ENCODE data around the gene SAFB. TPM values are rescaled to one million over a fixed set of nuclear protein-coding genes. Genes with fewer than 3 reads are reported as not detected.

Gene SAFB
- total and polyA plus RNA-seq, 2 of the 13 experiments (the other 11 are each of a cell fraction or from before 2014, with no cell fraction given), result 21.0 to 28.4 TPM

DNA sequence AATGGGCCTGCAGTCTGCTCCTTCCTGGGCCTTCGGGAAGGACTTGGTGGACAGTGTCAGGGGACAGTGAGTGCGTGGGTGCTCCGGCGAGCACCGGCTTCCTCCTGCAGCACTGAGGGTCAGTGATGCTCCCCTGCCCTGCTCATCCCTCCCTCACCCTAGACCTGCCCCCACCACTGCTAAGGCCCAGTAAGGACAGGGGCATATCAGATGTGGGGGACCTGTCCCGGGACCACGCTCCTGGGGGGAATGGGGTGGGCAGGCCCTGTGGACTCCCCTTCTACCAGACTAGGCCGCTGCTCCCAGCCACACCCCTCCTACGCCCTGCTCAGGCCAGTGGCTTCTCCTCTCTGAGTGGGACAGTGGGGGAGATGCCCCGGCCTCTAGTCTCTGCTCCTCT, 54.3 kb downstream of the SAFB start (continued):
- TF ChIP-seq, protein P1, sequence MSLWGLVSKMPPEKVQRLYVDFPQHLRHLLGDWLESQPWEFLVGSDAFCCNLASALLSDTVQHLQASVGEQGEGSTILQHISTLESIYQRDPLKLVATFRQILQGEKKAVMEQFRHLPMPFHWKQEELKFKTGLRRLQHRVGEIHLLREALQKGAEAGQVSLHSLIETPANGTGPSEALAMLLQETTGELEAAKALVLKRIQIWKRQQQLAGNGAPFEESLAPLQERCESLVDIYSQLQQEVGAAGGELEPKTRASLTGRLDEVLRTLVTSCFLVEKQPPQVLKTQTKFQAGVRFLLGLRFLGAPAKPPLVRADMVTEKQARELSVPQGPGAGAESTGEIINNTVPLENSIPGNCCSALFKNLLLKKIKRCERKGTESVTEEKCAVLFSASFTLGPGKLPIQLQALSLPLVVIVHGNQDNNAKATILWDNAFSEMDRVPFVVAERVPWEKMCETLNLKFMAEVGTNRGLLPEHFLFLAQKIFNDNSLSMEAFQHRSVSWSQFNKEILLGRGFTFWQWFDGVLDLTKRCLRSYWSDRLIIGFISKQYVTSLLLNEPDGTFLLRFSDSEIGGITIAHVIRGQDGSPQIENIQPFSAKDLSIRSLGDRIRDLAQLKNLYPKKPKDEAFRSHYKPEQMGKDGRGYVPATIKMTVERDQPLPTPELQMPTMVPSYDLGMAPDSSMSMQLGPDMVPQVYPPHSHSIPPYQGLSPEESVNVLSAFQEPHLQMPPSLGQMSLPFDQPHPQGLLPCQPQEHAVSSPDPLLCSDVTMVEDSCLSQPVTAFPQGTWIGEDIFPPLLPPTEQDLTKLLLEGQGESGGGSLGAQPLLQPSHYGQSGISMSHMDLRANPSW (CRISPR knock-in tag; IDR thresholded peaks at IDR 0.05; ENCODE audit: borderline replicate concordance), result no peak

GRCh38 chr19:5677580-5677979, 54.7 kb downstream of the SAFB start:
- in situ Hi-C loops (cut with HindIII; ENCODE audit: extremely low pct_ligation_motif_present, low pct_unique_long_range_greater_than_20kb) (no loop called here), intact Hi-C loops (cut with micrococcal nuclease; ENCODE audit: unreplicated experiment) (no loop called here)
- DNase-seq (ENCODE audit: low spot score) (no peak), ATAC-seq (no peak), FAIRE-seq (no peak)
- ChIA-PET CTCF (ENCODE audit: low intra/inter-chr PET ratio, low total read pairs) (no interaction called here), POLR2A (interaction anchor here (1.5 kb wide), 1 partner anchor 55 kb away, joined by 4 read pairs; the partner anchor contains the start of genes SAFB and SAFB2)
- no peaks in the 10 kb centered on the region for H4K20me1 ChIP-seq (ENCODE audit: insufficient read depth, low read length)
- H3K4me2 ChIP-seq (ENCODE audit: low read depth, low read length), result no peak overlapping the region
- H3K9ac ChIP-seq (ENCODE audit: insufficient read depth, low read depth, low read length), result no peak overlapping the region
- H3K27ac ChIP-seq (ENCODE audit: extremely low read length, insufficient read depth, low read length), result no peak overlapping the region
- no peaks in the 10 kb centered on the region for H3K9me3 ChIP-seq (ENCODE audit: low read length)
- peak; percentile 26; the same call in 1 of the 2 replicates for TF ChIP-seq RBFOX2 (IDR thresholded peaks at IDR 0.05; ENCODE audit: low read depth, low read length)
- no peak for TF ChIP-seq FOXO1 (CRISPR knock-in tag; IDR thresholded peaks at IDR 0.05)
- TF ChIP-seq HNF4A (CRISPR knock-in tag; IDR thresholded peaks at IDR 0.05), result no peak
- no peak for TF ChIP-seq MEF2D (CRISPR knock-in tag; IDR thresholded peaks at IDR 0.05)
- H3K4me3 ChIP-seq (replicated peaks in 1 of 3; ENCODE audit: insufficient read depth in 1 of 3, low read depth in 2 of 3, low read length in 3 of 3), result no peak overlapping the region
- H3K79me2 ChIP-seq (ENCODE audit: insufficient read depth, low read length), result peaks cover 7% of the 10 kb centered on the region
- no peak overlapping the region for H2AFZ ChIP-seq (ENCODE audit: low read length)
- BruUV-seq (replicated peaks), result no TSS peak
- H3K4me1 ChIP-seq (ENCODE audit: insufficient read depth, low read length), result peaks cover 25% of the 10 kb centered on the region
- 92% methylated on average over 3 of the region's 9 CpGs for WGBS (ENCODE audit: low lambda C conversion rate)
- H3K36me3 ChIP-seq (replicated peaks in 1 of 2; ENCODE audit: control insufficient read depth in 1 of 2, insufficient read depth in 2 of 2, low read length in 2 of 2), result no peaks in the 10 kb centered on the region
- H3K27me3 ChIP-seq (ENCODE audit: control insufficient read depth in 1 of 2, insufficient read depth in 2 of 2, low read length in 2 of 2), result no peaks in the 10 kb centered on the region; a peak in 1 of 5 replicates
